ENCODE data around the gene FAM72D.
"Not testable (repeated sequence)": the region's sequence is repeated elsewhere in the genome, so short reads cannot be mapped to it uniquely, and the experiment has no call there.

The FAM72D gene

GRCh38 chr1:145082483-145083255 is 13.1 kb upstream of the FAM72D start:
- not testable (repeated sequence) for DNase-seq (ENCODE audit: low read depth)

DNA sequence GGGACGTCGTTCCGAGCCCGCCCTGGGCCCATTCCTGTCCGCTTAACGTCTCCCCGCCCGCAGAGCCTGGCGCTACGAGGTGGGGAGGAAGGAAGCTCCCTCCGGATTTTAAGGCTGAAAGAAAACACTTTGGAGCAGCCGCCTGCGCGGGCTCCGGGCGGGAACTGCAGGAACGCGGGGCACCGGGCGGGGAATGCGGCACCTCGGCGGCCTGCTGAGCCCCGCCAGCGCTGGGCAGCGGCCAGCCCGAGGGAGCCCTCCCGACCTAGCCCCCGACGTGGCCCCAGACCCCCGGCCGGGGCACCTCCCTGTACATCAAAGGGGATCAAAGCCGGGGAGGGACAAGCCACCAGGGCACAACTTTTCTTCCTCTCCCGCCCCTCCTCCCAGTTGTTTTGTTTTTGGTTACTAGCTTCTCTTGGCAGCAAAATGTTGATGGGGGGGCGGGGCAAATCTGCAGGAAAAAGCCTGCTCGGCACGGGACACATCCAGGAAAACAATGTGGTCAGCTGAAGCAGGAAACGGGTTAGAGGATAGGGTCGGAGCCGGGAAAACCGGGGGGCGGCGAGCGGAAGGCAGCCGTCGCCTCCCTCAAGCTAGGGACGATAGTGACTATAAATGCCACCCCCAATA is 2.1 kb upstream of the FAM72D start:
- DNase-seq (ENCODE audit: low read depth), result not testable (repeated sequence)

DNA sequence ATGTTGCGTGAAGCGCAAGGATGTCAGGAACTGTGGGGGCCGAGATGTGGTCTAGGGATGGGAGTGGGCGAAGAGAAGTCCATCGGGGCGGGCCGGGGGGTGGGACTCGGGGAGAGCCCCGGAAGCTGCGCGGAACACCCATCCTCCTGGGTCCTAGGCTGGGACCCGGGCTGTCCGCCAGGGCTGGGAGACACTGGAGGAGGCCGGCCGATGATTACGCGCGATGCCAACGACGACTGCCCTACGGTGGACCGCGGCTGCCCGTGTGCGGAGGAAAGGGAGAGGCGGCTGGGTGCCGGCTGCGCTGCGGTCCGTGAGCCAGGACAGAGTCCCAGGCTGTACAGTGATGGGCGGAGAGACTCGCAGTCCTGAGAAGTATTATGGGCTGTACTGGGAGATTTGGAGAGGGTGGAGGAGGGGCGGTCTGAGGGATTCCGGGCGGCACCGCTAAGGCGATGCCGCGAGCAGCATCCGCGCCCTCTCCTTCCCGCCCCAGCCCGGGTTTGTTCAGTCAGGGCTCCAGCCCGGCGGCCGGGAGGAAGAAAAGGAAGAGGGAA is 1.0 kb upstream of the FAM72D start:
- not testable (repeated sequence) for DNase-seq (ENCODE audit: low read depth)

DNA sequence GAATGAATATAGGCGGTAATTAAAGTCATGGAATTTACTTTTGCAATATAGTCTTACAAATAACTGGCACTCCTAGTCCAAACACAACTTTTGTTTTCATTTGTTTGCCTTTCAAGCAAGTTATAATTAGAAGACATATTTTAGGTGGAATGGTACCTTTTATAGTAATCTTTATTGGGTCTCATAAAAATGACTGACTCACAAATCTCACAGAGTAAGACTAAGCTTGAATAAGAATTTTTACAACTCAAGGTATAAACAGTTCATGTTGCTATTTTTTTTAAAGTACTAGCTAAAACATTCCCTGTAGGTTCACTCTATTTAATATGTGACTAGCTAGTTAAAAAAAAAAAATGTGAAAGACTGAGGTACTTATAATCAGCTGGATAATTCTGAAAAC is 6.0 kb downstream of the FAM72D start:
- DNase-seq (ENCODE audit: low read depth), result not testable (repeated sequence)

- not testable (repeated sequence) for DNase-seq (ENCODE audit: low read depth)
Observed at GRCh38 chr1:145103294-145103693, 7.5 kb downstream of the FAM72D start.

DNA sequence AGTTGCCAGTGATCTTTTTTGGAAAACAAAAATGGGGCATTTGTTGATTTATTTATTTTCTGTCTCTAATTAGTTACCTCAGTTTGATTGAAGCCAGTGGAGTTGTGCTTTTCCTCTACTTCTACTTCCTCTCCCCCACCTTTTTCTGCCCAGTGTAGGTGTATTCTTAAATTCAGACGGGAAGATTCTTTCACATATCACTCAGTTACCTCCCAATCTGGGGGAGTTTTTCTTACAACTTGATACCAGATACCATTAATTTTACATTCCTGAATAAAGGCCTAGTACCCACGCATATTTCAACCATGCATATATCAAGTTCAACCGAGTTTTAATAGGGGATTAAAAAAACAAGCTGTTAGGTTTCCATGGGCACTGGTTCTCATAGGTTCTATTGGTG is 15.9 kb downstream of the FAM72D start:
- DNase-seq (ENCODE audit: low read depth), result not testable (repeated sequence)

DNA sequence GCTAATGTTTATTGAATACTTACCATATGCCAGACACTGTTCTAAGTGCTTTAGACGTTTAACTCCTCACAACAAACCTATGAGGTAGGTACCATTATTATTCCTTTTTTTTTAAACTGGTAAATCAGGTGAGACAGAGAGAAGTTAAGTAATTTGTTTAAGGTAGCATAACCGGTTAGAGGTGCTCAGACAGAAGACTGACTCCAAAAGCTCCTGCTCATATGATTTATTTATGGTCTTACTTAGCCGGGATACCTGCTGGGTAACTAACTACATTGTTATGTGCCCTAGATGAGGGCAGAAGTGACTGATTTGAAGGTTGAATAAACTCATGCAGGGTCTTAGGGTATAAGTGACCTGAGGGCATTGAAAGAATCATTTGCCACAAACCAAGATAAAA is 16.9 kb downstream of the FAM72D start:
- not testable (repeated sequence) for DNase-seq (ENCODE audit: low read depth)

DNA sequence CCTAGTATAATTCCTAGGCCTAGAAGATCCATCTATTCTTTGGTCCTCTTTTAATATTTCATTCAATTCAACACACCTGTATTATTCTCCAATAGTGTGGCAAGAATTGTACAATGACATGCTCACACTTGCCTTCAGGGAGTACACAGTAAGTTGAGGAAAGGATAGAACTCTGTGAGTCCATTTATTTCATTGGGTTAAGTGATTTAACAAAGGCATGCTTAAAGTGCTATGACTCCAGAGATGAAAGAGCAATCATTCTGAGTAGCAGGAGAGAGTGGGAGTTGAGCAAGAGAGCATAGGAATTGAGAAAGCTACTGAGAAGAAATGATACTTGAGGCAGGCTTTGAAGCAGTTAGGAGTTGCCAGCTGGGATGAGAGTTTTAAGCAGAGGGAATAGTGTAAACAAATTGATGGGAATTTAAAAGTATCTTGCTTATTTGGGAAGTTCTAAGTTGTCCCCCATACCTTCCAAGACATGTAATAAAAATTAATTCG is 18.8 kb downstream of the FAM72D start:
- DNase-seq (ENCODE audit: low read depth), result not testable (repeated sequence)

DNA sequence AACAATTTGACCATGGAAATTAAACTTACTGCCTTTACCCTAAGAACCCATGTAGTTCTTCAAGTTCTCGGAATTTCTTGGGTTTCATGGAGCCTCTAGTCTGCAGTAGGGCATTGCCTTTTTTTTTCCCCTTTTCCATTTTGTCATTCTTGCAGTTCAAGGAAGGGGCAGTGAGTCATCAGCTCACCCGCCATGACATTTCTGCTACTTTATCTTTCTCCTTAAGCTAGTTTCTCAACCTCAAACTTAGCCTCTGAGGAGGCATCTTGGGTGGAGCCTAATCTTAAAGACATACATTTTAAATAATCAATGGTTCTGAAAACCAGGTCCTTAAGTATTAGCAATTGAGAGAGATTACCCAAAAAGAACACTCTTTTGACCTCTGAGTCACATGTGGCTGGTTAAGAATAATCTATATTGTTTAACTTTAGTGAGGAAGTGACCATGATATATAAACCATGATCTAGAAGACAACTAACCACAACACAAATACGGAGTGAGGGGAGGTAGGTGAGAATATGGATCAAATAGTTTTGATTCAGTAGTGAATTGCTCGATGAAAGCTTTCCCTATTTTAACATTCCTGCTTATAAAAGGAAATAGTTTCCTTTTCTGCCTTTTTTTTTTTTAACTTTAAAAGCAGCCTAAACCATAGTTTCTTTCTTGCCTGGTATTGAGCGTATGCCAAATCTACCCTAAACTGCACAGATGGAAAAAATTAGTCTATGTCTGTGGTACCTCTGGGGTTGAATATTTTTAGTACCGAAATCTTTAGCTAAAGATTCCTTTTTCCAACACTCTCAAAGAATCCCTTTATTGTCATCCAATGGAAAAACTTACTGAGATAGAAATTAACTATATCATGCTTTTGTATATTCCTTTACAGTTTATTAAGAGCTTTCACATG is 20.1 kb downstream of the FAM72D start:
- not testable (repeated sequence) for DNase-seq (ENCODE audit: low read depth)

DNA sequence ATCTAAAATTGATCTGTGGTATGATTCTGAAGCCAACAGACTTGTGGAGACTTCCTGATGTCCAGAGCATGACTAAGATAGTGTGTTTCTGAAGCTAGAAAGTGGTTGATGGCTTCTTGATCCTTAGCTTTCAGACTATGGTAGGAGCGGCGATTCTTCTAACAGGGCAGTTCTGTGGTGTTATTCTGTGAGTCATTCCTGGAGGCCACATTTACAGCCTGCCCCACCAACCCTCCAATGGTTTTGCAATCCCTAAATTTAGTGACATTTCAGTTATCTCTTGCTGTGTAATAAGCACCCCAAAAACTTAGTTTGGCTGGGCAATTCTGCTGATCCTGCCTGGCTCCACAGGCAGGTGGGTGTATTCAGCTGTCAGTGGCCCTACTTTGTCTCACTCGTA is 24.1 kb downstream of the FAM72D start:
- DNase-seq (ENCODE audit: low read depth), result not testable (repeated sequence)

DNA sequence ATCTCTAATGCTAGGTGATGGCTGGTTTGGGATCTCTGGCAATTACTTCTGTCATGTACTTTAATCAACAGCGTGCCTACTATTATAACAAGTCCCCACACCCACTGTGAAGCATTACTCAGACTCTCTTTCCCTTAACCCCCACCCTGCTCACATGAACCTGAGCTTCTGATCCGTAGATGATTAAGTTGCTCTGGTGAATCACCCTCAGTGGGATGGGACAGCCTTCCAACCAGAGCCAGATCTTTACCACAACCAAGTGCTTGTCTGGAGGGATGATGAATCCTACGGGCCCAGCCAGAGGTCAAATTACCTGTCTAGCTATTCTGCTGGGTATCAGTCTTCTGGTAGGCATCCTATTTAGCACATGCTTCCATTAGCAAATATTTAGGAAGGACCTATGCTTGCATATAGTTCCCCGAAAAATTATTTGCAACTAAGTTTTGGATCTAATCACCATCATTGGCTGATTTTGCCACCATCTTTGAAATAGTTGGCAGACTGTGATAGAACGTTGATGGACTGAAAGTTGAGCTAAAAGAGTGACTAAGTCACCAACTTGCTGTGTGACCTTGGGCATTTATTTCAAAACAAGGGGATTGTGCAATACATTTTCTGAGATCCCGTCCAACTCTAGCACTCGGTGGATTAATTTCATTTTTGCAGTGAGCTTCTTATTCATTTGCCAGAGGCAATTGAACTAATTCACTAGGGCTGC is 26.7 kb downstream of the FAM72D start:
- DNase-seq (ENCODE audit: low read depth), result not testable (repeated sequence)

GRCh38 chr1:145123062-145123395 is 27.3 kb downstream of the FAM72D start:
- not testable (repeated sequence) for DNase-seq (ENCODE audit: low read depth)

DNA sequence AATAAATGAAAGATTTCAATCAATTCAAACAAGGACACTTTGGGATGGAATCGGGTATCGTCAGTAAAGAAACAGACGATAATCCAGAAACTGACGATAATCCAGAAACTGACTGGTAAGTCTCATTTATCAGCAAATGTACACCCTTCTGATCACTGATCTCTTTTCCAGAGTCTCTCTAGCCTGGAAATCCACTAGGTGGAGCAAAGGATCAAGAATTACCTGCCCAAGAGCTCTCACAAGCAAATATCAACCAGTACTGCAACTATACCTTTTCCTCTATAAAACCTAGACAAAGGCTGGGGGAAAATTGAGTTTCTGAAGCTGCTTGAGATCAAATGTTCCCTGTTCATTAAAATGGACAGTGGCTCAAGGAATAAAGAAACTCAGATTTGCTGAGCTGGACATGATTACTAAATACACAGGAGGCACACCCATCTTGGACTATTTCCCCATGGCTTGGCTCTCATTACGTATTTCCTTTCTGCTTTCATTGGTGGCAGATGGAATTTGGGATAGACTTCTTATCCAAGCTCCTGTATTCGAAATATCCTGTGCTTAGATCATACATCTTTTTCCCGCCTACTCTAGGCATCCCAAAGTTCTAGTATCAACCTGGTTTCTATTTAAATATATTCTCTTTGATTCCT is 28.3 kb downstream of the FAM72D start:
- not testable (repeated sequence) for DNase-seq (ENCODE audit: low read depth)

DNA sequence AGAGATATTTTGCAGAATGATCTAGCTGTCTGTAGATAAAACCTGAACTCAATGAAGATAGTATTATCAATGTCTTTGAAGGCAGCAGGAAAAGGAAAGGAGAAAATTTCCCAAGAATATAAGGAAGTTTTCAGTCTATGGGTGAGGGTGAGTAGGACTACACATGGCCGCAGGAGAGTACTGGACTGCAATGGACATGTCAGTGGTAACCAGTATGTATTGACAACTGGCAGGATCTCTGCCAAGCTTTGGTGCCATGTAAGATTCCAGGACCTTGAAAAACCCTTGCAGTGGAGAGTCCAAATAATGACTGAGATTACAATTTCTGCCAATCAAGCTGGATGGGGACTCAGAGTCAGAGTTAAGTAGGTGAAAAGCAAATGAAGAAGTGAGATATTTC is 29.3 kb downstream of the FAM72D start:
- DNase-seq (ENCODE audit: low read depth), result not testable (repeated sequence)

GRCh38 chr1:145127144-145127543 is 31.4 kb downstream of the FAM72D start:
- not testable (repeated sequence) for DNase-seq (ENCODE audit: low read depth)

DNA sequence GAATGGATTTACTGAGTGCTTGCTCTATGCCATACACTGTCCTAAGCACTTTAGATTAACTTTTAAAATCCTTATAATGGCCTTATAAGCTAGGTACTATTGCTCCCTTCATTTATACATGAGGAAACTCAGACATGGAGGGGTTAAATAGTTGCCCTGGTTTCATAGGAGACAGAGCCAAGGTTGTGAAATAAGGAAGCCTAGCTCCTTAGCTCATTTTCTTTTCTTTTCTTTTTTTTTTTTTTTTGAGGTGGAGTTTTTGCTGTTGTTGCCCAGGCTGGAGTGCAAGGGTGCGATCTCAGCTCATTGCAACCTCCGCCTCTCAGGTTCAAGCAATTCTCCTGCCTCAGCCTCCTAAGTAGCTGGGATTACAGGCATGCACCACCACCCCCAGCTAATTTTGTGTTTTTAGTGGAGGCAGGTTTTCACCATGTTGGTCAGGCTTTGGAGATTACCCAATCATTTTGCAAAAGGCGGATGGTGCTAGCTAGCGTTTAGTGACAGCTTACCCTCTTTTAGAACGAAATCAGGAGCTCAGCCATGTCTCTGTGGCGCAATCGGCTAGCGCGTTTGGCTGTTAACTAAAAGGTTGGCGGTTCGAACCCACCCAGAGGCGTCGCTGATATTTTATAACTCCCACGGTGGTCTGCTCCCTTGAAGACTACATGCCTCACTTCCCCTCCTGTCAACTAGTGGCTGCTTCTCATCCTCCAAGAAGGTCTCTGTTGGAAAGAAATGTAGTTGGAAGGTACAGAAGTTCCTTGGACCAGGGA is 33.1 kb downstream of the FAM72D start:
- not testable (repeated sequence) for DNase-seq (ENCODE audit: low read depth)

DNA sequence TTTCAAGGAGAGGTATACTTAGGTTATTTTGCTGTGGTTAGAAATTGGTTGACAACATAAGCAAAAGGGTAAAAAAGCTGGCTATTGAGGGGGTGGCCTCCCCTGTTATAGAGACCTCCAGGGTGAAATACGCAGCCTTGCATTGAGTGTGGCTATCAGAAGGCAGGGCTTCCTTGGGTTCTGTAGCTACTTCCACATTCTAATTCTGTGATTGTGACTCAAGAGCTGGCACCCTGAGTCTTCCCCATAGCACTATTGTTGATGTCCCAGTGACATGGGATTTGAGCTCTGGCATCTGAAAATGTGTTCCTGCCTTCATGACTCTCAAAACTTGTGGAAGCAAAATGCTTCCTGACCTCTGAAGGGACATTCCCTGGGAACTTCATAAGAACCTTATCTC is 38.7 kb downstream of the FAM72D start:
- not testable (repeated sequence) for DNase-seq (ENCODE audit: low read depth)

- not testable (repeated sequence) for DNase-seq (ENCODE audit: low read depth)
Observed at GRCh38 chr1:145140549-145140948, 44.8 kb downstream of the FAM72D start.

- DNase-seq (ENCODE audit: low read depth), result not testable (repeated sequence)
Observed at GRCh38 chr1:145144264-145144913, 48.6 kb downstream of the FAM72D start.
